Coronary artery (tissue), 2 donors: Measurements from ENCODE around the gene ASH1L.

ENCODE experiments used
- DNase-seq: peaks from one replicate; pipeline ENCODE4 v3.0.0-alpha.2; 2017; ENCODE audit warnings: low spot score
- H3K27ac ChIP-seq, 2 donors: fragments of 200-600 bp; sonication (generic); one replicate each; pipeline ENCODE4 v1.5.1; 2016 to 2019
- H3K4me3 ChIP-seq: fragments of 200-600 bp; sonication (generic); 2 replicates; pipeline ENCODE4 v1.5.1; 2016; ENCODE audit warnings: mild to moderate bottlenecking, moderate library complexity
- TF ChIP-seq, protein P1 (sequence below): fragments of 200-600 bp; sonication (generic); IDR thresholded peaks from one replicate; pipeline ENCODE4 v1.5.1; 2019; ENCODE audit warnings: antibody characterized with exemption

ASH1L gene

DNA sequence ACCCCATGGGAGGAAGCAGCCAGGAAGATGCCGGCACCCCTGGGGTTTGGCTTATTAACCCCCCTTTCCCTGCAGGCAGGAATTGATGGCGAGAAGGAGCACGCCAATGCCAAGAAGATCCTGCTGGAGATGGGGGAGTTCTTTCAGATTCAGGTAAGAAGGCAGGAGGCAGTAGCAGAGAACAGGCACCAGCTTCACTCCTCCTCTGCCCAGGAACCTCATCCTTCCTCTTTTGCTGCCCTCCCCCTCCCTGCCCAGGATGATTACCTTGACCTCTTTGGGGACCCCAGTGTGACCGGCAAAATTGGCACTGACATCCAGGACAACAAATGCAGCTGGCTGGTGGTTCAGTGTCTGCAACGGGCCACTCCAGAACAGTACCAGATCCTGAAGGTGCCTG lies 243.1 kb downstream of the ASH1L start:
- no peak overlapping the region for H3K27ac ChIP-seq
- no peak for DNase-seq
- H3K4me3 ChIP-seq: no peak overlapping the region
- TF ChIP-seq, protein P1, sequence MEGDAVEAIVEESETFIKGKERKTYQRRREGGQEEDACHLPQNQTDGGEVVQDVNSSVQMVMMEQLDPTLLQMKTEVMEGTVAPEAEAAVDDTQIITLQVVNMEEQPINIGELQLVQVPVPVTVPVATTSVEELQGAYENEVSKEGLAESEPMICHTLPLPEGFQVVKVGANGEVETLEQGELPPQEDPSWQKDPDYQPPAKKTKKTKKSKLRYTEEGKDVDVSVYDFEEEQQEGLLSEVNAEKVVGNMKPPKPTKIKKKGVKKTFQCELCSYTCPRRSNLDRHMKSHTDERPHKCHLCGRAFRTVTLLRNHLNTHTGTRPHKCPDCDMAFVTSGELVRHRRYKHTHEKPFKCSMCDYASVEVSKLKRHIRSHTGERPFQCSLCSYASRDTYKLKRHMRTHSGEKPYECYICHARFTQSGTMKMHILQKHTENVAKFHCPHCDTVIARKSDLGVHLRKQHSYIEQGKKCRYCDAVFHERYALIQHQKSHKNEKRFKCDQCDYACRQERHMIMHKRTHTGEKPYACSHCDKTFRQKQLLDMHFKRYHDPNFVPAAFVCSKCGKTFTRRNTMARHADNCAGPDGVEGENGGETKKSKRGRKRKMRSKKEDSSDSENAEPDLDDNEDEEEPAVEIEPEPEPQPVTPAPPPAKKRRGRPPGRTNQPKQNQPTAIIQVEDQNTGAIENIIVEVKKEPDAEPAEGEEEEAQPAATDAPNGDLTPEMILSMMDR: no peak

DNA sequence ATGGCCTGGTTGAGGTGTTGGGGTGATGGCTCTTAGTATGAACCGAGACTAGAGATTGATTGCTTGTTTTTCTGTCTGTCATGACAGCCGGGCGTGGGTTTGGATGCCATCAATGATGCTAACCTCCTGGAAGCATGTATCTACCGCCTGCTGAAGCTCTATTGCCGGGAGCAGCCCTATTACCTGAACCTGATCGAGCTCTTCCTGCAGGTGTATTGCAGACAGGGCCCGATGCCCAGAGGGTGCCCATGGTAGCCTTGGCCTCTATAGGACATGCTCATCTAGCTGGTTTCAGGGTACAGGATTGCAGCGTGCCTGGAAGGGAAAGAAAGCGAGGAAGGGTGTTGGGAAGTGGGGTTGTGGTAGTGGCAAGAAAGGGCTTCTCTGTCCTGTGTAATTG lies 244.5 kb downstream of the ASH1L start:
- H3K4me3 ChIP-seq: no peak overlapping the region
- TF ChIP-seq, protein P1: no peak
- no peak for DNase-seq
- no peak overlapping the region for H3K27ac ChIP-seq

DNA sequence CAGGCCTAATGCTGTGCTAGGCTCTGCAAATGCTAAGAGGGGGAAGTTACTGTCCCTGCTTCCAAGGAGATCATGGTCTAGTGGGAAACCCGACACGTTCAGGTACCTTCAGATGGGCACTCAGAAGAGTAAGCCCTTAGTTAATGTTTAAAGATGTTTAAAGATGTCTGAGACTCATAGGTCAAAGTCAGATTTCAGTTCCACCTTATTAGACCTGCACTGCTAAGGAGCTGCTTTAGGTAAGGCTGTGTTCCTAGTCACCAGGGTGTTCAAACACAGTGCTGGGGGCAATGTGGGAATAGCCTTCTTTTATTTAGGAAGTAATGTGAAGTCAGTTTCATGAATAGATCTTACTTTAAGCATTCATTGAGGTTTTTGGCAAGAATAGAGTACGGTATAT lies 245.7 kb downstream of the ASH1L start:
- TF ChIP-seq, protein P1: no peak
- no peak for DNase-seq
- H3K4me3 ChIP-seq: no peak overlapping the region
- no peak overlapping the region for H3K27ac ChIP-seq

DNA sequence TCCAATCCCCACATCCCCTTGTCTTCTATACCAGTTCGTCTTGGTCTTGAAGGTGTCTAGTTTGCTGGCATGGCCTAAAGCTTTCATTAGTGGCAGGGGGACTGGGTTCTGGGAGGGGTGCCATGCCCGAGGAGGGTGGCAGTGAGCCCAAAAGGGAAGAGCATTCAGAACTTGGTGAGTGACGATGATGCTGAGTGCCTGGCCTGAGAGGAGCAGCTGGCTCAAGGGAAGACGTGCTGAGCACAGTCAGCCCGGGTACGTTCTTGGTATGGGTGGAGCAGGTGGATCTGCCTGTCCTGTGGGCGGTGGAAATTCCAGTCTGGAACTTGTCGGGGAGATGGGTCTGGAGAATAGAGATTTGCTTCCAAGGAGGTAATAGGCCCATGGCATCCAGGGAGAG lies 249.3 kb downstream of the ASH1L start:
- Histone ChIP-seq H3K4me3 (no peak overlapping the region), H3K27ac (no peak overlapping the region)
- DNase-seq: no peak
- TF ChIP-seq, protein P1: no peak

DNA sequence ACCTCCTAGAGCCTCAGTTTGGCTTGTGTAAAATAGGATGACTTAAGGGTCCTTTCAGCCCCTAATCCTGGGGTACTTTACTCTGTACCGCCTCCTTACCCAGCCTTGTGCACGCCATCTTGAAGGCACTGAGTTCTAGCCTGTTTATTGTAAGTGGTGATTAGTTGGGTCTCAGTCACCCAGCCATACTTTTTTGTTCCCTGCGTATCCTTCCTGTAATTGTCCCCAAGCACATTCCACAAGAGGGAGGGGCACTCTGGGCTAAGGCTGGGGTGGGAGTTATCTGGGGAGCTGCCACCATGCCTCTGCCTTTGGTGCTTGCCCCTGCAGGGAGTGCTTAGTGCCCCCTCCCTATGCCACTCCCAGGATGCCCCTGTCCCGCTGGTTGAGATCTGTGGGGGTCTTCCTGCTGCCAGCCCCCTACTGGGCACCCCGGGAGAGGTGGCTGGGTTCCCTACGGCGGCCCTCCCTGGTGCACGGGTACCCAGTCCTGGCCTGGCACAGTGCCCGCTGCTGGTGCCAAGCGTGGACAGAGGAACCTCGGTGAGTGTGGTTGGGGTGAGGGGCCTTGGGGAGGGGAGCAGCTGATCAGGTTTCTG lies 253.1 kb downstream of the ASH1L start:
- Histone ChIP-seq H3K4me3 (peak overlapping the region; percentile 82), H3K27ac (peak overlapping the region; percentile 78 to 88)
- TF ChIP-seq, protein P1: no peak
- no peak for DNase-seq

DNA sequence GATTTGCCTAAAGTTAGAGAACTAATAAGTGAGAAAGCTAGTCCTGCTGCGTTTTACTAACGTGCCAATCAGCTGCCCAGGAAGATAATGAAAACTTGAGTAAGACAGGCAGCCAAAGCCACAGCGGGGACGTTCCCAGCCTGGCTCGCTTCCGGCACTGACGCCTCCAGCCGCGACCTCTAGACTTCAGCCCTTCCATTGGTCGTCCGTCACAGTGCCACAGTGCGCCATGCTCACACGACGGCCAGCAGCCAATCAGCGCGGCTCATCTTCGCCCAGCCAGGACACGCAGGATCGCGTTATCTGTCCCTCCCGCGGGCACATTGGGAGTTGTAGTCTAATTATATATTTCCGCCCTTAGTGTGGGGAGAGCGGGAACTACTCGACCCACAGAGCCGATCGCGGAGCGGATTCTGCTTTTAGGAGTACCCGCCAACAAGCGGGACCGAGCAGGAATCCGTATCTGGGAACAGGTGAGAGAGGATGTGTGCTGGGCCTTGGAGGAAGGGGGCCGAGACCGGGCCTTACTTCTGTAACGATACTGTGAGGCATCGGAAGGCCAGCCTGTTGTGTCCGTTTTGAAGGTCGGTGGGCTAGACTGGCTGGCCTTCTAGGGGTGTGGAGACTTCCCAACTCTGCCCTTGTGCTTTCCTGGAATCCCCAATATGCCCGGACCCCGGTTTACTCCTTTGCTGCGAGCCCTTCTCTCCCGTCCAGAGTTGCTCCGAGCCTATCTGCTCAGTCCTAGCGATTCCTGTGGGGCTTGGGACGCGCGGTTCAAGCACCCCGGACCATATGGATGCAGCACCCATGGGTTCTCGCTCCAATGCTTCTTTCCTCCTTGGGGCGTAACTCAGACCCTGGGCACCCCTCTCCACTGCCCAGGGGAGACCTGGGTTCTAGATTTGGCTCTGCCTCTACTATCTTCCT lies 253.8 kb downstream of the ASH1L start, which contains the start of gene FDPS:
TSS of gene FDPS (plus strand) at position 374 of the 930 bp plus-strand sequence. CDS start 924 bp downstream, outside the sequence.
- DNase-seq: peak; percentile 99
- TF ChIP-seq, protein P1: no peak
- H3K4me3 ChIP-seq: peak within 1 kb of the TSS; percentile 82

More for the DNA sequence above, 253.8 kb downstream of the ASH1L start, which contains the start of gene FDPS:
- H3K27ac ChIP-seq: peak within 1 kb of the TSS; percentile 78 to 88
